A549 treated with AZD9567 at 1 μM for 4 hours (cell line): ENCODE data around the gene STUB1. TPM values are rescaled to one million over a fixed set of nuclear protein-coding genes. Genes with fewer than 3 reads are reported as not detected.

Experiments
- total RNA-seq: library from RNA; stranded (reverse); fragments of 200-300 nt; extraction: Qiagen RNA extraction; gene quantifications from 5 replicates; pipeline ENCODE4 v1.2.3, GENCODE V29; 2022; ENCODE audit not compliant: insufficient read depth

The STUB1 gene
- total RNA-seq, 1 experiment from 2014 or later: 137 TPM

Other genes starting within 250 kb of the STUB1 start
- 45.6 to 75.6 TPM (median 71.1 TPM) in 5 replicates for gene CAPN15, start 152.7 kb upstream of the STUB1 start, total RNA-seq
- gene PRR35, start 120.0 kb upstream of the STUB1 start, total RNA-seq: 0.05 to 0.19 TPM (median 0.08 TPM) in 4 of 5 replicates, not detected in the other
- gene NHLRC4, start 113.4 kb upstream of the STUB1 start, total RNA-seq: 0.14 to 0.24 TPM (median 0.21 TPM) in 4 of 5 replicates, not detected in the other
- 41.9 to 44.5 TPM (median 42.8 TPM) in 5 replicates for gene PIGQ, start 110.4 kb upstream of the STUB1 start, total RNA-seq
- 16.5 to 21.1 TPM (median 20.7 TPM) in 5 replicates for gene RAB40C, start 90.3 kb upstream of the STUB1 start, total RNA-seq
- gene WFIKKN1, start 49.4 kb upstream of the STUB1 start, total RNA-seq: 0.21 to 0.26 TPM (median 0.23 TPM) in 4 of 5 replicates, not detected in the other
- 77.8 to 140 TPM (median 136 TPM) in 5 replicates for gene METTL26, start 44.1 kb upstream of the STUB1 start, total RNA-seq
- gene MCRIP2, start 38.6 kb upstream of the STUB1 start, total RNA-seq: 21.4 to 47.7 TPM (median 40.9 TPM) in 5 replicates
- 29.1 to 35.6 TPM (median 31.4 TPM) in 5 replicates for gene WDR90, start 31.0 kb upstream of the STUB1 start, total RNA-seq
- gene RHOT2, start 12.3 kb upstream of the STUB1 start, total RNA-seq: 60.5 to 110 TPM (median 103 TPM) in 5 replicates
- gene RHBDL1, start 4.7 kb upstream of the STUB1 start, total RNA-seq: 1.5 to 2.0 TPM (median 1.6 TPM) in 4 of 5 replicates, not detected in the other
- gene JMJD8, start 3.9 kb downstream of the STUB1 start, total RNA-seq: 56.9 to 81.0 TPM (median 77.8 TPM) in 5 replicates
- 4.2 to 6.2 TPM (median 5.9 TPM) in 5 replicates for gene WDR24, start 10.0 kb downstream of the STUB1 start, total RNA-seq
- 6.3 to 9.6 TPM (median 7.2 TPM) in 5 replicates for gene FBXL16, start 25.4 kb downstream of the STUB1 start, total RNA-seq
- 71.0 to 213 TPM (median 211 TPM) in 5 replicates for gene METRN, start 34.7 kb downstream of the STUB1 start, total RNA-seq
- 43.2 to 64.4 TPM (median 63.4 TPM) in 5 replicates for gene ANTKMT, start 40.7 kb downstream of the STUB1 start, total RNA-seq
- 3.1 to 6.8 TPM (median 4.9 TPM) in 5 replicates for gene CCDC78, start 46.0 kb downstream of the STUB1 start, total RNA-seq
- 4.1 to 22.8 TPM (median 20.5 TPM) in 5 replicates for gene HAGHL, start 46.7 kb downstream of the STUB1 start, total RNA-seq
- gene CIAO3, start 60.6 kb downstream of the STUB1 start, total RNA-seq: 21.6 to 27.5 TPM (median 25.4 TPM) in 5 replicates
- 1.6 to 2.8 TPM (median 2.2 TPM) in 5 replicates for gene MSLN, start 80.3 kb downstream of the STUB1 start, total RNA-seq
- 29.7 to 58.4 TPM (median 53.8 TPM) in 5 replicates for gene RPUSD1, start 108.0 kb downstream of the STUB1 start, total RNA-seq
- gene CHTF18, start 108.2 kb downstream of the STUB1 start, total RNA-seq: 25.3 to 43.9 TPM (median 32.1 TPM) in 5 replicates
- 0.08 TPM in 1 of 5 replicates, not detected in the others for gene GNG13, start 120.3 kb downstream of the STUB1 start, total RNA-seq